AG09319 (cell line): Measurements from ENCODE around the gene TTC1.

Experiments used
- DNase-seq: peaks from one replicate; pipeline ENCODE4 v3.0.0-alpha.2; 2010; ENCODE audit warnings: low read depth; ENCODE audit errors: extremely low read depth
- TF ChIP-seq, protein P1 (sequence below): IDR thresholded peaks from 2 replicates; pipeline ENCODE4 v1.5.1; 2011; ENCODE audit warnings: low read depth, mild to moderate bottlenecking, inconsistent platforms, low read length, moderate library complexity

Gene TTC1

GRCh38 chr5:160044967-160045366 lies 36.0 kb downstream of the TTC1 start:
- TF ChIP-seq, protein P1, sequence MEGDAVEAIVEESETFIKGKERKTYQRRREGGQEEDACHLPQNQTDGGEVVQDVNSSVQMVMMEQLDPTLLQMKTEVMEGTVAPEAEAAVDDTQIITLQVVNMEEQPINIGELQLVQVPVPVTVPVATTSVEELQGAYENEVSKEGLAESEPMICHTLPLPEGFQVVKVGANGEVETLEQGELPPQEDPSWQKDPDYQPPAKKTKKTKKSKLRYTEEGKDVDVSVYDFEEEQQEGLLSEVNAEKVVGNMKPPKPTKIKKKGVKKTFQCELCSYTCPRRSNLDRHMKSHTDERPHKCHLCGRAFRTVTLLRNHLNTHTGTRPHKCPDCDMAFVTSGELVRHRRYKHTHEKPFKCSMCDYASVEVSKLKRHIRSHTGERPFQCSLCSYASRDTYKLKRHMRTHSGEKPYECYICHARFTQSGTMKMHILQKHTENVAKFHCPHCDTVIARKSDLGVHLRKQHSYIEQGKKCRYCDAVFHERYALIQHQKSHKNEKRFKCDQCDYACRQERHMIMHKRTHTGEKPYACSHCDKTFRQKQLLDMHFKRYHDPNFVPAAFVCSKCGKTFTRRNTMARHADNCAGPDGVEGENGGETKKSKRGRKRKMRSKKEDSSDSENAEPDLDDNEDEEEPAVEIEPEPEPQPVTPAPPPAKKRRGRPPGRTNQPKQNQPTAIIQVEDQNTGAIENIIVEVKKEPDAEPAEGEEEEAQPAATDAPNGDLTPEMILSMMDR: no peak
- DNase-seq: no peak

GRCh38 chr5:160047423-160047822 lies 38.5 kb downstream of the TTC1 start:
- TF ChIP-seq, protein P1: no peak
- DNase-seq: no peak

DNA sequence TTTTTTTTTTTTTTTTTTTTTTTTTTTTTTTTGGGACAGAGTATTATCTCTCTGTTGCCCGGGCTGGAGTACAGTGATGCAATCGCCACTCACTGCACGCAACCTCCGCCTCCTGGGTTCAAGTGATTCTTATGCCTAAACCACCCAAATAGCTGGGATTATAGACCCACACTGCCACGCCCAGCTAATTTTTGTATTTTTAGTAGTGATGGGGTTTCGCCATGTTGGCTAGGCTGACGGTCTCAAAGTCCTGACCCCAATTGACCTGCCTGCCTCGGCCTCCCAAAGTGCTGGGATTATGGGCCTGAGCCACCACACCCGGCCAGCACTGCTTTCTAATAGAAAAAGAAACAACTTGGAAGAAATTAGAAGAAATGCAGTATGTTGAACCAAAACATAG lies 39.2 kb downstream of the TTC1 start:
- DNase-seq: no peak
- TF ChIP-seq, protein P1: no peak

GRCh38 chr5:160049099-160049498 lies 40.2 kb downstream of the TTC1 start:
- TF ChIP-seq, protein P1: no peak
- no peak for DNase-seq

DNA sequence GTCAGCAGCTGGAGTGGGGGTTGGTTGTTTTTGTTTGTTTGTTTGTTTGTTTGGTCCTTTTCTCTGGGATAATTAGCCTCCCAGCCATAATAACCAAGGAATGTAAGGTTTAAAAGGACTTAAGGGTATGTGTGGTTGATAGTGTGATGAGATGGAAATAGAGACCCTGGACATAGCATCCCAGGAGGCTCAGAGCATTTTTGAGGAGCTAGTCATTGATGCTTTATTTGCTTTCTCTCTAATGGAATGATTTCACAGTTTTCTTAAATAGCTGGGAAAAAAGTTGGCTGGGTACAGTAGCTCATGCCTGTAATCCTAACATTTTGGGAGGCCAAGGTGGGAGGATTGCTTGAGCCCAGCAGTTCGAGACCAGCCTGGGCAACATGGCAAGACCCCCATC lies 45.1 kb downstream of the TTC1 start:
- no peak for DNase-seq
- TF ChIP-seq, protein P1: no peak

GRCh38 chr5:160054831-160055230 lies 45.9 kb downstream of the TTC1 start:
- DNase-seq: no peak
- TF ChIP-seq, protein P1: no peak

- TF ChIP-seq, protein P1: no peak
- DNase-seq: no peak
Measured at GRCh38 chr5:160057256-160057655, 48.3 kb downstream of the TTC1 start.
